MM.1S (cell line): Measurements from ENCODE around the gene AMBRA1.

Source experiments
- DNase-seq: peaks from one replicate; pipeline ENCODE4 v3.0.0-alpha.2; 2015
- H2AFZ ChIP-seq: fragments of 300-600 bp; sonication (generic); 2 replicates; pipeline ENCODE4 v1.6.0; 2016; ENCODE audit warnings: antibody characterized with exemption, low read length
- H3F3A ChIP-seq: fragments of 300-600 bp; sonication (generic); 2 replicates; pipeline ENCODE4 v1.6.1; 2016; ENCODE audit warnings: mild to moderate bottlenecking, antibody characterized with exemption, low read length, moderate library complexity, mixed read lengths; ENCODE audit not compliant: insufficient read depth
- H3K27ac ChIP-seq: fragments of 300-600 bp; sonication (generic); 2 replicates; pipeline ENCODE4 v1.5.1; 2016; ENCODE audit warnings: mild to moderate bottlenecking, low read length
- H3K27me3 ChIP-seq: fragments of 300-600 bp; sonication (generic); replicated peaks from 2 replicates; pipeline ENCODE4 v1.6.0; 2016; ENCODE audit warnings: low read length; ENCODE audit not compliant: insufficient read depth
- H3K36me3 ChIP-seq: fragments of 300-600 bp; sonication (generic); replicated peaks from 2 replicates; pipeline ENCODE4 v1.6.1; 2016; ENCODE audit warnings: mild to moderate bottlenecking, low read length, mixed read lengths; ENCODE audit not compliant: insufficient read depth
- H3K4me1 ChIP-seq: fragments of 300-600 bp; sonication (generic); 2 replicates; pipeline ENCODE4 v1.6.1; 2016; ENCODE audit warnings: low read length, mixed read lengths
- H3K4me2 ChIP-seq: fragments of 300-600 bp; sonication (generic); 2 replicates; pipeline ENCODE4 v1.6.0; 2016; ENCODE audit warnings: low read depth, low read length
- H3K4me3 ChIP-seq: fragments of 300-600 bp; sonication (generic); 2 replicates; pipeline ENCODE4 v1.5.1; 2016; ENCODE audit warnings: low read length, mixed read lengths
- H3K79me2 ChIP-seq: fragments of 300-600 bp; sonication (generic); 2 replicates; pipeline ENCODE4 v1.6.1; 2016; ENCODE audit warnings: mixed run types, low read length, mixed read lengths
- H3K9ac ChIP-seq: fragments of 300-600 bp; sonication (generic); 2 replicates; pipeline ENCODE4 v1.6.1; 2016; ENCODE audit warnings: low read length, mixed read lengths
- H3K9me2 ChIP-seq: fragments of 300-600 bp; sonication (generic); replicated peaks from 2 replicates; pipeline ENCODE4 v1.6.1; 2016; ENCODE audit warnings: mild to moderate bottlenecking, low read length, mixed read lengths; ENCODE audit not compliant: insufficient read depth
- H3K9me3 ChIP-seq: fragments of 300-600 bp; sonication (generic); replicated peaks from 2 replicates; pipeline ENCODE4 v1.6.1; 2016; ENCODE audit warnings: mild to moderate bottlenecking, low read length, mixed read lengths; ENCODE audit not compliant: insufficient read depth
- H4K20me1 ChIP-seq: fragments of 300-600 bp; sonication (generic); 2 replicates; pipeline ENCODE4 v1.6.1; 2016; ENCODE audit warnings: mild to moderate bottlenecking, low read length, moderate library complexity, mixed read lengths; ENCODE audit not compliant: insufficient read depth
- EZH2 ChIP-seq: fragments of 300-600 bp; sonication (generic); optimal IDR thresholded peaks from 2 replicates; pipeline ENCODE3; 2017; ENCODE audit warnings: low read depth, mild to moderate bottlenecking, antibody characterized with exemption, low read length, mixed read lengths
- EZH2phosphoT487 ChIP-seq: fragments of 300-600 bp; sonication (generic); IDR thresholded peaks from 2 replicates; pipeline ENCODE4 v1.6.1; 2018; ENCODE audit warnings: antibody characterized with exemption, low read length
- TF ChIP-seq, protein P1 (sequence below): fragments of 300-600 bp; sonication (generic); IDR thresholded peaks from 2 replicates; pipeline ENCODE4 v1.5.1; 2016; ENCODE audit warnings: antibody characterized with exemption, low read length, mixed read lengths

AMBRA1 gene

GRCh38 chr11:46617972-46618314, 24.1 kb upstream of the AMBRA1 start:
- peak overlapping the region; percentile 93 for H3K4me3 ChIP-seq
- no peaks in the 10 kb centered on the region for H3K36me3 ChIP-seq
- H3K4me1 ChIP-seq, result peaks cover 9% of the 10 kb centered on the region; the same call in 1 of the 2 replicates

GRCh38 chr11:46617134-46617971, 23.5 kb upstream of the AMBRA1 start, which contains the start of the genes ATG13 and HARBI1:
TSS of gene ATG13 (plus strand) at chr11:46617553. CDS start at chr11:46644292, 26,739 bp downstream.
TSS of gene HARBI1 (minus strand) at chr11:46617227. CDS start at chr11:46616237, 990 bp downstream.
- peak; percentile 89 for DNase-seq
- Histone ChIP-seq H3F3A (0 out of 2 replicates have a peak, but pooled peaks cover 7% of the 10 kb centered on the region), H3K9me3 (no peaks in the 10 kb centered on the region), H3K4me1 (peaks cover 9% of the 10 kb centered on the region; the same call in 1 of the 2 replicates), H3K9me2 (no peaks in the 10 kb centered on the region), H3K9ac (peak within 1 kb of the TSS; percentile 96), H3K4me2 (peak within 1 kb of the TSS; percentile 71), H2AFZ (peak within 1 kb of the TSS; percentile 85), H3K27me3 (no peaks in the 10 kb centered on the region), H3K27ac (peak within 1 kb of the TSS; percentile 86), H3K36me3 (no peaks in the 10 kb centered on the region), H3K4me3 (peak within 1 kb of the TSS; percentile 93), H4K20me1 (no peaks in the 10 kb centered on the region), H3K79me2 (peaks cover 53% of the 10 kb centered on the region)
- TF ChIP-seq, protein P1, sequence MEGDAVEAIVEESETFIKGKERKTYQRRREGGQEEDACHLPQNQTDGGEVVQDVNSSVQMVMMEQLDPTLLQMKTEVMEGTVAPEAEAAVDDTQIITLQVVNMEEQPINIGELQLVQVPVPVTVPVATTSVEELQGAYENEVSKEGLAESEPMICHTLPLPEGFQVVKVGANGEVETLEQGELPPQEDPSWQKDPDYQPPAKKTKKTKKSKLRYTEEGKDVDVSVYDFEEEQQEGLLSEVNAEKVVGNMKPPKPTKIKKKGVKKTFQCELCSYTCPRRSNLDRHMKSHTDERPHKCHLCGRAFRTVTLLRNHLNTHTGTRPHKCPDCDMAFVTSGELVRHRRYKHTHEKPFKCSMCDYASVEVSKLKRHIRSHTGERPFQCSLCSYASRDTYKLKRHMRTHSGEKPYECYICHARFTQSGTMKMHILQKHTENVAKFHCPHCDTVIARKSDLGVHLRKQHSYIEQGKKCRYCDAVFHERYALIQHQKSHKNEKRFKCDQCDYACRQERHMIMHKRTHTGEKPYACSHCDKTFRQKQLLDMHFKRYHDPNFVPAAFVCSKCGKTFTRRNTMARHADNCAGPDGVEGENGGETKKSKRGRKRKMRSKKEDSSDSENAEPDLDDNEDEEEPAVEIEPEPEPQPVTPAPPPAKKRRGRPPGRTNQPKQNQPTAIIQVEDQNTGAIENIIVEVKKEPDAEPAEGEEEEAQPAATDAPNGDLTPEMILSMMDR, result peak; percentile 79
- no peak for TF ChIP-seq EZH2phosphoT487

More at GRCh38 chr11:46617972-46618314, 24.1 kb upstream of the AMBRA1 start:
- TF ChIP-seq EZH2phosphoT487 (no peak), EZH2 (no peak)
- TF ChIP-seq, protein P1, result no peak
- Histone ChIP-seq H3F3A (0 out of 2 replicates have a peak, but pooled peaks cover 7% of the 10 kb centered on the region), H4K20me1 (no peaks in the 10 kb centered on the region), H2AFZ (peak overlapping the region; percentile 85; the same call in 1 of the 2 replicates), H3K79me2 (peaks cover 59% of the 10 kb centered on the region), H3K9me2 (no peaks in the 10 kb centered on the region), H3K9ac (peak overlapping the region; percentile 96), H3K27me3 (no peaks in the 10 kb centered on the region), H3K4me2 (peak overlapping the region; percentile 71), H3K9me3 (no peaks in the 10 kb centered on the region), H3K27ac (peak overlapping the region; percentile 86; the same call in 1 of the 2 replicates)
- no peak for DNase-seq

GRCh38 chr11:46616551-46617133, 22.8 kb upstream of the AMBRA1 start:
- Histone ChIP-seq H3K27me3 (no peaks in the 10 kb centered on the region), H3K9me3 (no peaks in the 10 kb centered on the region), H3K27ac (peak overlapping the region; percentile 86), H3K9me2 (no peaks in the 10 kb centered on the region), H3K4me1 (peaks cover 9% of the 10 kb centered on the region; the same call in 1 of the 2 replicates), H3K79me2 (peaks cover 51% of the 10 kb centered on the region), H2AFZ (peak overlapping the region; percentile 85), H3K4me2 (peak overlapping the region; percentile 48), H3K9ac (peak overlapping the region; percentile 96), H3K4me3 (peak overlapping the region; percentile 93), H3K36me3 (no peaks in the 10 kb centered on the region), H3F3A (0 out of 2 replicates have a peak, but pooled peaks cover 7% of the 10 kb centered on the region), H4K20me1 (no peaks in the 10 kb centered on the region)
- peak; percentile 30 for DNase-seq
- TF ChIP-seq EZH2phosphoT487 (no peak), EZH2 (no peak)
- TF ChIP-seq, protein P1, result no peak
